SU-DHL-6 (cell line): ENCODE data around the gene HDGF.

Source experiments
- CTCF ChIP-seq: fragments of 200-600 bp; sonication (generic); IDR thresholded peaks from one replicate; pipeline ENCODE4 v1.5.1; 2017; ENCODE audit warnings: antibody characterized with exemption, mild to moderate bottlenecking, low read length, moderate library complexity; ENCODE audit not compliant: insufficient read depth, poor library complexity, severe bottlenecking
- EZH2phosphoT487 ChIP-seq: fragments of 200-600 bp; sonication (generic), shearing (Covaris generic); conservative IDR thresholded peaks from 2 replicates; pipeline ENCODE4 v1.6.1; 2018; ENCODE audit warnings: mild to moderate bottlenecking, antibody characterized with exemption, low read length, moderate library complexity, mixed read lengths

- TF ChIP-seq CTCF (no peak), EZH2phosphoT487 (no peak)
Observed at GRCh38 chr1:156733989-156734584, 17.4 kb downstream of the HDGF start.
